ENCODE results near the gene TRAF2.
A peak's percentile ranks its signal among the peaks of the same experiment; 100 is the strongest.
"Not testable (repeated sequence)": the region's sequence is repeated elsewhere in the genome, so short reads cannot be mapped to it uniquely, and the experiment has no call there.

Gene TRAF2

DNA sequence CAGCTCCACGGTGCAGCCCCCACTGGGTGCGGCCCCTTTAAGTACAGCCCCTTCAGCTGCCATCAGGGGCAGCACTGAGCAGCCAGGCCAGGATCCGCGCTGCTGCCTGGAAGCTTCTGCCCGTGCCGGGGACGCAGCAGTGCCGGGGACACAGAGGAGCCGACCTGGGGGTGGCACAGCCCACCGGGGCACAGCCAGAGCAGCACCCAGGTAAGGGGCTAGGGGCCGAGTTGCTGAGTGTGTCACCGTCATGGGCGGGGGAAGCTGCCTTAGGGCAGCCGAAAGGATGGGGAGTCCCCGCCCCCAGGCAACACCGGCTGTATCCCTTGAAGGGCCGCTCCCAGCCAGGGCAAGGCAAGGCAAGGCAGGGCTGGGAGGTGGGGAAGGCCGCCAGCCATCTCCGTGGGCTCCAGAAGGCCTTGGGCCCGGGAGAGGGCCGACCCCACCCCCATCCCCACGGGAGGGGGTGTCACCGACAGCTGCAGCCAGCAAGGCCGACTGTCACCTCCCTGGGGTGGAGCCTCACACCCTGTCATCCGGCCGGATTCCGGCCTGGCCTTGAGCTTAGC is 43.9 kb upstream of the TRAF2 start, which contains the start of gene AJM1:
AJM1 (plus strand) TSS at position 99 of the 569 bp plus-strand sequence. CDS start 1,937 bp downstream, outside the sequence.
- not testable (repeated sequence) for H2AFZ ChIP-seq (ENCODE audit: low read depth, low read length); H3K9me3 ChIP-seq (ENCODE audit: insufficient read depth, low read length); H3K79me2 ChIP-seq (ENCODE audit: low read length); H3K4me1 ChIP-seq (ENCODE audit: low read length); H4K20me1 ChIP-seq (ENCODE audit: insufficient read depth, low read length); H3K27ac ChIP-seq (ENCODE audit: low read length); H3K27me3 ChIP-seq (ENCODE audit: low read depth, low read length); H3K36me3 ChIP-seq (replicated peaks; ENCODE audit: low read depth, low read length)
- H3K4me3 ChIP-seq (ENCODE audit: low read length) = peak within 1 kb of the TSS; percentile 93
- H3K4me2 ChIP-seq (ENCODE audit: low read length) = peak within 1 kb of the TSS; percentile 98
- TF ChIP-seq, protein P1, sequence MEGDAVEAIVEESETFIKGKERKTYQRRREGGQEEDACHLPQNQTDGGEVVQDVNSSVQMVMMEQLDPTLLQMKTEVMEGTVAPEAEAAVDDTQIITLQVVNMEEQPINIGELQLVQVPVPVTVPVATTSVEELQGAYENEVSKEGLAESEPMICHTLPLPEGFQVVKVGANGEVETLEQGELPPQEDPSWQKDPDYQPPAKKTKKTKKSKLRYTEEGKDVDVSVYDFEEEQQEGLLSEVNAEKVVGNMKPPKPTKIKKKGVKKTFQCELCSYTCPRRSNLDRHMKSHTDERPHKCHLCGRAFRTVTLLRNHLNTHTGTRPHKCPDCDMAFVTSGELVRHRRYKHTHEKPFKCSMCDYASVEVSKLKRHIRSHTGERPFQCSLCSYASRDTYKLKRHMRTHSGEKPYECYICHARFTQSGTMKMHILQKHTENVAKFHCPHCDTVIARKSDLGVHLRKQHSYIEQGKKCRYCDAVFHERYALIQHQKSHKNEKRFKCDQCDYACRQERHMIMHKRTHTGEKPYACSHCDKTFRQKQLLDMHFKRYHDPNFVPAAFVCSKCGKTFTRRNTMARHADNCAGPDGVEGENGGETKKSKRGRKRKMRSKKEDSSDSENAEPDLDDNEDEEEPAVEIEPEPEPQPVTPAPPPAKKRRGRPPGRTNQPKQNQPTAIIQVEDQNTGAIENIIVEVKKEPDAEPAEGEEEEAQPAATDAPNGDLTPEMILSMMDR (IDR thresholded peaks at IDR 0.05; ENCODE audit: low read depth, low read length) = peak; percentile 71
- peak within 1 kb of the TSS; percentile 47 for H3K9ac ChIP-seq (ENCODE audit: low read length)

DNA sequence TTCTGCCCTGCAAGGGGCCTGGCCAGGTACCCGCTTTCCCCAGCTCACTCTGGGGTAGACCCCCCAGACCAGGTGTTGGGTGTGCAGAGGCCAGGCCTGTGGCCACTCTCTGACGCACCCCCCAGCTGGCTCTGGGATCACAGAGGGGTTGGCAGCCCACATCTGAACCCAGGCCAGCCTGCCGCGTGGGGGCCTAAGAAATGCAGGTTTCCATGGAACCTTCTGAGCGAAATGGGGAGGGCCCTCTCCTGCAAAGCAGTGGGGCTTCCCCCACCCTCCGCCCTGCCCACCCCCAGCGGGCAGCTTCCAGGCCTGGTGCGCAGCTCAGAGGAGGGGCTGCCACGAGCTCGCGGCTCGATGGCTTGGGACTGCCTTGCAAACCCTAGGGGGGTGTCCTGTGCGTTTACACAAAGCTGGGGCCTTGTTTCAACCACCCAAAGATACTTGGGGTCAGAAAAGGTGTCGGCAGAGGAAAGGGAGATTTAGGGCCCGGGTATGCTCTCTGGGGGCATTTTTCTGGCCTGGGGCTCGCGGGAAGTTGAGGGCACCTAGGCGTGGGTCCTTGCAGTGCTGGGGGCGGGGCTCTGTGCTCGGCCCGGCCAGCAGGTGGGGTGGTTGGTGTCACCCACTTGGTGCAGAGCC is 43.0 kb upstream of the TRAF2 start:
- H2AFZ ChIP-seq (ENCODE audit: low read depth, low read length); H3K27me3 ChIP-seq (ENCODE audit: low read depth, low read length); H3K27ac ChIP-seq (ENCODE audit: low read length); H4K20me1 ChIP-seq (ENCODE audit: insufficient read depth, low read length); H3K79me2 ChIP-seq (ENCODE audit: low read length); H3K9me3 ChIP-seq (ENCODE audit: insufficient read depth, low read length); H3K36me3 ChIP-seq (replicated peaks; ENCODE audit: low read depth, low read length); H3K9ac ChIP-seq (ENCODE audit: low read length): not testable (repeated sequence)
- Histone ChIP-seq H3K4me2 (ENCODE audit: low read length) (peak overlapping the region; percentile 46), H3K4me3 (ENCODE audit: low read length) (peak overlapping the region; percentile 32; the same call in 1 of the 2 replicates), H3K4me1 (ENCODE audit: low read length) (peaks cover 13% of the 10 kb centered on the region)

DNA sequence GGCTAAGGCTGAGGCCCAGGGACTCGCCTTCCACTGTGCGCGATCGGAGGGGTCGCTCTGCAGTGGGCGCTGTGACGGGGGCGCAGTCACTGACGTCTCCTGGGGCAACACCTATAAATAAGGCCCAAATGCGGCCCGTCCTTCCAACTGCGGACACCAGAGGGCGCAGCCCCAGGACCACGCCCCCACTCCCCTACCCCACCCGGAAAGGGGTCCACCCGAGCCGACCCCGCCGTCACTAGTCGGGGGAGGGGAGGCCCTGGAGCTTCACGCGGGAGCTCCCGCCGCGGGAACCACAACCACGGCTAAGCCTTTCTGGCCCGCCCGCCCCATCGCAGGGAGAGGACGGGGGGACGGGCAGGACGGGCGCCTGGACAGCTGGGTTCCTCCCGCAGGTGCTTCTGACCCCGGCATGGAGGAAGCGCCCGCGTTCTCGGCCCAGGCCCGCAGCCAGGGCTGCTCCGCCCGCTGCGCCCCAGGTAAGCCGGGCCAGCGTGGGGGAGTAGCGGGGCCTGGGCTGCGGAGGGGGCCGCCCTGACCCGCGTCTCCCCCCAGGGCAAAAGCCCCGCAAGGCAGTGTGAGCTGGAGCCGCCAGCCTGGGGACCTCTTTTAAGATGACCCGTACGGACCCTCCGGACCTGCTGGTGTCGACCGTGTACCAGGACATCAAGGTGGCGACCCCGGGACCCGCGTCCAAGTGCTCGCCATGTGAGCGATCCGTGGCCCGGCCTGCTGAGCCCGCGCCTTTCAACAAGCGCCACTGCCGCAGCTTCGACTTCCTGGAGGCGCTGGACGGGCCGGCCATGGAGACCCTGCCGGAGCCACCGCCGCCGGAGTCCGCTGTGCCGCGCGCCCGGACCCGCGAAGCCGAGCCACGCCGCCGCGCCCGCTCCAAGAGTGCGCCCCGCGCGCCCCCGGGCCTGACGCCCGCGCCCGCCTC is 42.2 kb upstream of the TRAF2 start:
- H3K9ac ChIP-seq (ENCODE audit: low read length); H2AFZ ChIP-seq (ENCODE audit: low read depth, low read length); H3K27me3 ChIP-seq (ENCODE audit: low read depth, low read length); H3K9me3 ChIP-seq (ENCODE audit: insufficient read depth, low read length); H4K20me1 ChIP-seq (ENCODE audit: insufficient read depth, low read length); H3K36me3 ChIP-seq (replicated peaks; ENCODE audit: low read depth, low read length); H3K27ac ChIP-seq (ENCODE audit: low read length); H3K79me2 ChIP-seq (ENCODE audit: low read length); H3K4me3 ChIP-seq (ENCODE audit: low read length): not testable (repeated sequence)
- H3K4me1 ChIP-seq (ENCODE audit: low read length) = peaks cover 13% of the 10 kb centered on the region
- peak overlapping the region; percentile 46; the same call in 1 of the 2 replicates for H3K4me2 ChIP-seq (ENCODE audit: low read length)
- TF ChIP-seq, protein P1 (IDR thresholded peaks at IDR 0.05; ENCODE audit: low read depth, low read length) = peak; percentile 50

DNA sequence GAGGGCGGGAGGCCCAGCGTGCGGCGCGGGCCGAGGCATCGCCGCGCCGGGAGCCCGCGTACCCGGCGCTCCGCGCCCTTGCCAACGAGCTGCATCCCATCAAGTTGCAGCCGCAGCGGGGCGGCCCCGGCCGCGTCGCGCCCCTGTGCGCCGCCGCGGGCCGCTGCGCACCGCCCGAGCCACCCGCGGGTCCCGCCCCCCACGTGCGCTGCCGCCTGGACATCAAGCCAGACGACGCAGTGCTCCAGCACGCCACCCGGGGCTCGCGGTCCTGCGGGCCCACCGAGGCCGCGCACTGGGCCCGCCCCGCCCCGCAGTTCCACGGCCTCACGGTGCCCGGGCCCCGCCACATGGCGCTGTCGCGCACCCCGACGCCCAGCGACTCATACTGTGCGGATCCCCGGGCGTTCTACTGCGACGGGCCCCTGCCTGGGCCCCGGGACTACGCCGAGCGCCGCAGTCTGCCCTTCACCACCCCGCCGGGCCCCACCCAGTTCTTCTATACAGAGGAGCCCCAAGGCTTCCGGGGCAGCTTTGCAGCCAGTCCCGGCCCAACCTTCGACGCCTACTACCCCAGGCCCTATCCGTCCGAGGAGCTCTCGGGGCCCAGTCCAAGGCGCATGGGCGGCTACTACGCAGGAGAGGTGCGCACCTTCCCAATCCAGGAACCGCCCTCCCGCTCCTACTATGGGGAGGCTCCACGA is 41.4 kb upstream of the TRAF2 start:
- Histone ChIP-seq H3K4me2 (ENCODE audit: low read length) (no peak overlapping the region), H3K36me3 (replicated peaks; ENCODE audit: low read depth, low read length) (peaks cover 3% of the 10 kb centered on the region), H3K27ac (ENCODE audit: low read length) (no peak overlapping the region), H3K9me3 (ENCODE audit: insufficient read depth, low read length) (no peaks in the 10 kb centered on the region), H2AFZ (ENCODE audit: low read depth, low read length) (no peak overlapping the region), H3K4me1 (ENCODE audit: low read length) (peaks cover 15% of the 10 kb centered on the region), H3K9ac (ENCODE audit: low read length) (no peak overlapping the region), H3K4me3 (ENCODE audit: low read length) (no peak overlapping the region), H4K20me1 (ENCODE audit: insufficient read depth, low read length) (peaks cover 3% of the 10 kb centered on the region; the same call in 1 of the 2 replicates), H3K27me3 (ENCODE audit: low read depth, low read length) (no peaks in the 10 kb centered on the region), H3K79me2 (ENCODE audit: low read length) (no peaks in the 10 kb centered on the region)
- TF ChIP-seq, protein P1 (IDR thresholded peaks at IDR 0.05; ENCODE audit: low read depth, low read length) = no peak
- TF ChIP-seq EZH2phosphoT487 (IDR thresholded peaks at IDR 0.05; ENCODE audit: low read depth) = no peak
